K562 (cell line): ENCODE results near the gene GET3. TPM values are rescaled to one million over a fixed set of nuclear protein-coding genes. Genes with fewer than 3 reads are reported as not detected.

ENCODE experiments used
- ADNP ChIP-seq: fragments of 200-800 bp; sonication (Bioruptor generic); IDR thresholded peaks from 2 replicates; pipeline ENCODE4 v1.6.1; 2016; ENCODE audit warnings: missing genetic modification characterization, missing compliant biosample characterization
- FOXM1 ChIP-seq, 2 experiments: fragments of 450-650 bp in 1 of 2; sonication (generic) in 1 of 2; formaldehyde crosslinking in 1 of 2; IDR thresholded peaks; 2 replicates each; pipeline versions ENCODE4 v1.6.1 to v1.9.0; 2017 to 2022; ENCODE audit warnings: low read depth in 2 of 2, mild to moderate bottlenecking in 2 of 2, missing genetic modification reagents in 1 of 2, moderate library complexity in 1 of 2
- IFI16 ChIP-seq: fragments of 250-450 bp; sonication (Bioruptor Pico); IDR thresholded peaks from 2 replicates; pipeline ENCODE4 v2.1.2; 2022; ENCODE audit warnings: mild to moderate bottlenecking, inconsistent platforms
- MCM2 ChIP-seq: fragments of 450-650 bp; IDR thresholded peaks from 2 replicates; pipeline ENCODE4 v1.6.1; 2017; ENCODE audit warnings: low read depth, mild to moderate bottlenecking
- SMAD3 ChIP-seq: fragments of 450-650 bp; formaldehyde crosslinking; conservative IDR thresholded peaks from 2 replicates; pipeline ENCODE4 v1.4.0; 2020; ENCODE audit warnings: mild to moderate bottlenecking
- SMARCB1 ChIP-seq: IDR thresholded peaks from 2 replicates; pipeline ENCODE4 v1.6.1; 2011; ENCODE audit warnings: improper control_type of control experiment, low read depth; ENCODE audit not compliant: insufficient read length
- STAT5A ChIP-seq: IDR thresholded peaks from 2 replicates; pipeline ENCODE4 v1.6.1; 2012; ENCODE audit warnings: low read length, inconsistent platforms, borderline replicate concordance
- TCF7 ChIP-seq: sonication (generic); IDR thresholded peaks from 2 replicates; pipeline ENCODE4 v1.6.1; 2016; ENCODE audit warnings: antibody characterized with exemption, borderline replicate concordance
- TEAD1 ChIP-seq, 2 experiments: fragments of 450-650 bp in 1 of 2; sonication (generic) in 1 of 2; formaldehyde crosslinking; IDR thresholded peaks; 2 replicates each; pipeline versions ENCODE4 v1.4.0 to v1.8.0; 2020 to 2022; ENCODE audit warnings: mild to moderate bottlenecking in 2 of 2, missing genetic modification reagents in 1 of 2
- YBX1 ChIP-seq: fragments of 450-650 bp; IDR thresholded peaks from 2 replicates; pipeline ENCODE4 v1.7.1; 2016; ENCODE audit warnings: mild to moderate bottlenecking
- ZKSCAN8 ChIP-seq: fragments of 200-800 bp; sonication (Bioruptor generic); IDR thresholded peaks from 2 replicates; pipeline ENCODE4 v1.6.1; 2016; ENCODE audit warnings: missing genetic modification characterization, missing compliant biosample characterization
- ZNF174 ChIP-seq: fragments of 250-450 bp; sonication (Bioruptor Pico); IDR thresholded peaks from 2 replicates; pipeline ENCODE4 v1.4.0; 2020; ENCODE audit warnings: mild to moderate bottlenecking
- ZNF77 ChIP-seq: fragments of 250-450 bp; sonication (Bioruptor Pico); IDR thresholded peaks from 2 replicates; pipeline ENCODE4 v1.5.0; 2020
- polyA plus RNA-seq, 8 experiments: library from polyadenylated mRNA; depleted of rRNA in 4 of 8; stranded (reverse) in 5 of 8; unstranded in 3 of 8; fragments of >200 nt; fragmentation: Nextera tagmentation in 2 of 8; fragmentation: Illumina TruSeq in 1 of 8; extraction: Ambion mirVana in 2 of 8; extraction: Trizol in 1 of 8; gene quantifications; 2 replicates each; pipeline versions ENCODE4 v1.2.1 to v1.2.3, GENCODE V29; 2011 to 2014; ENCODE audit warnings: inconsistent platforms in 1 of 8, missing spikeins in 1 of 8
- total RNA-seq, 7 experiments: library from RNA; depleted of rRNA in 6 of 7; stranded (reverse); fragments of >200 nt in 6 of 7; fragmentation: Illumina TruSeq in 2 of 7; extraction: Trizol in 2 of 7; gene quantifications; 2 replicates each; pipeline versions ENCODE4 v1.2.1 to v1.2.3, GENCODE V29; 2011 to 2021; ENCODE audit warnings: low replicate concordance in 1 of 7
- TF ChIP-seq, protein P1 (sequence below): sonication (generic); formaldehyde crosslinking; IDR thresholded peaks from 2 replicates; pipeline ENCODE4 v1.8.0; 2022; ENCODE audit warnings: mild to moderate bottlenecking, missing genetic modification reagents
- TF ChIP-seq, protein P2 (sequence below): fragments of 250-450 bp; sonication (Bioruptor Pico); IDR thresholded peaks from 2 replicates; pipeline ENCODE4 v1.9.0; 2021; ENCODE audit warnings: mild to moderate bottlenecking, inconsistent platforms
- TF ChIP-seq, protein P3 (sequence below): fragments of 450-650 bp; formaldehyde crosslinking; IDR thresholded peaks from 2 replicates; pipeline ENCODE4 v1.4.0; 2022; ENCODE audit warnings: missing genetic modification characterization

Gene GET3
- total and polyA plus RNA-seq, 9 of the 15 experiments (the other 6 are each of a cell fraction or from before 2014, with no cell fraction given), result 8.3 to 83.5 (median 51.8) TPM

- TF ChIP-seq, protein P1, sequence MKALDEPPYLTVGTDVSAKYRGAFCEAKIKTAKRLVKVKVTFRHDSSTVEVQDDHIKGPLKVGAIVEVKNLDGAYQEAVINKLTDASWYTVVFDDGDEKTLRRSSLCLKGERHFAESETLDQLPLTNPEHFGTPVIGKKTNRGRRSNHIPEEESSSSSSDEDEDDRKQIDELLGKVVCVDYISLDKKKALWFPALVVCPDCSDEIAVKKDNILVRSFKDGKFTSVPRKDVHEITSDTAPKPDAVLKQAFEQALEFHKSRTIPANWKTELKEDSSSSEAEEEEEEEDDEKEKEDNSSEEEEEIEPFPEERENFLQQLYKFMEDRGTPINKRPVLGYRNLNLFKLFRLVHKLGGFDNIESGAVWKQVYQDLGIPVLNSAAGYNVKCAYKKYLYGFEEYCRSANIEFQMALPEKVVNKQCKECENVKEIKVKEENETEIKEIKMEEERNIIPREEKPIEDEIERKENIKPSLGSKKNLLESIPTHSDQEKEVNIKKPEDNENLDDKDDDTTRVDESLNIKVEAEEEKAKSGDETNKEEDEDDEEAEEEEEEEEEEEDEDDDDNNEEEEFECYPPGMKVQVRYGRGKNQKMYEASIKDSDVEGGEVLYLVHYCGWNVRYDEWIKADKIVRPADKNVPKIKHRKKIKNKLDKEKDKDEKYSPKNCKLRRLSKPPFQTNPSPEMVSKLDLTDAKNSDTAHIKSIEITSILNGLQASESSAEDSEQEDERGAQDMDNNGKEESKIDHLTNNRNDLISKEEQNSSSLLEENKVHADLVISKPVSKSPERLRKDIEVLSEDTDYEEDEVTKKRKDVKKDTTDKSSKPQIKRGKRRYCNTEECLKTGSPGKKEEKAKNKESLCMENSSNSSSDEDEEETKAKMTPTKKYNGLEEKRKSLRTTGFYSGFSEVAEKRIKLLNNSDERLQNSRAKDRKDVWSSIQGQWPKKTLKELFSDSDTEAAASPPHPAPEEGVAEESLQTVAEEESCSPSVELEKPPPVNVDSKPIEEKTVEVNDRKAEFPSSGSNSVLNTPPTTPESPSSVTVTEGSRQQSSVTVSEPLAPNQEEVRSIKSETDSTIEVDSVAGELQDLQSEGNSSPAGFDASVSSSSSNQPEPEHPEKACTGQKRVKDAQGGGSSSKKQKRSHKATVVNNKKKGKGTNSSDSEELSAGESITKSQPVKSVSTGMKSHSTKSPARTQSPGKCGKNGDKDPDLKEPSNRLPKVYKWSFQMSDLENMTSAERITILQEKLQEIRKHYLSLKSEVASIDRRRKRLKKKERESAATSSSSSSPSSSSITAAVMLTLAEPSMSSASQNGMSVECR (CRISPR knock-in tag), result no peak
- no peak for TF ChIP-seq SMARCB1
- no peak for TF ChIP-seq SMAD3 (CRISPR knock-in tag)
- no peak for TF ChIP-seq ADNP (tag)
- TF ChIP-seq ZKSCAN8, result no peak
- TF ChIP-seq ZNF174, result no peak
- no peak for TF ChIP-seq TCF7
- TF ChIP-seq STAT5A, result no peak
- TF ChIP-seq, protein P2, sequence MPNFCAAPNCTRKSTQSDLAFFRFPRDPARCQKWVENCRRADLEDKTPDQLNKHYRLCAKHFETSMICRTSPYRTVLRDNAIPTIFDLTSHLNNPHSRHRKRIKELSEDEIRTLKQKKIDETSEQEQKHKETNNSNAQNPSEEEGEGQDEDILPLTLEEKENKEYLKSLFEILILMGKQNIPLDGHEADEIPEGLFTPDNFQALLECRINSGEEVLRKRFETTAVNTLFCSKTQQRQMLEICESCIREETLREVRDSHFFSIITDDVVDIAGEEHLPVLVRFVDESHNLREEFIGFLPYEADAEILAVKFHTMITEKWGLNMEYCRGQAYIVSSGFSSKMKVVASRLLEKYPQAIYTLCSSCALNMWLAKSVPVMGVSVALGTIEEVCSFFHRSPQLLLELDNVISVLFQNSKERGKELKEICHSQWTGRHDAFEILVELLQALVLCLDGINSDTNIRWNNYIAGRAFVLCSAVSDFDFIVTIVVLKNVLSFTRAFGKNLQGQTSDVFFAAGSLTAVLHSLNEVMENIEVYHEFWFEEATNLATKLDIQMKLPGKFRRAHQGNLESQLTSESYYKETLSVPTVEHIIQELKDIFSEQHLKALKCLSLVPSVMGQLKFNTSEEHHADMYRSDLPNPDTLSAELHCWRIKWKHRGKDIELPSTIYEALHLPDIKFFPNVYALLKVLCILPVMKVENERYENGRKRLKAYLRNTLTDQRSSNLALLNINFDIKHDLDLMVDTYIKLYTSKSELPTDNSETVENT (CRISPR knock-in tag), result no peak
- TF ChIP-seq MCM2, result no peak
- no peak for TF ChIP-seq FOXM1 (IDR thresholded peaks at IDR 0.05; ENCODE audit: low read depth)
- TF ChIP-seq FOXM1 (CRISPR knock-in tag; IDR thresholded peaks at IDR 0.05; ENCODE audit: low read depth), result no peak
- no peak for TF ChIP-seq ZNF77 (CRISPR knock-in tag)
- TF ChIP-seq IFI16 (CRISPR knock-in tag), result no peak
- TF ChIP-seq, protein P3, sequence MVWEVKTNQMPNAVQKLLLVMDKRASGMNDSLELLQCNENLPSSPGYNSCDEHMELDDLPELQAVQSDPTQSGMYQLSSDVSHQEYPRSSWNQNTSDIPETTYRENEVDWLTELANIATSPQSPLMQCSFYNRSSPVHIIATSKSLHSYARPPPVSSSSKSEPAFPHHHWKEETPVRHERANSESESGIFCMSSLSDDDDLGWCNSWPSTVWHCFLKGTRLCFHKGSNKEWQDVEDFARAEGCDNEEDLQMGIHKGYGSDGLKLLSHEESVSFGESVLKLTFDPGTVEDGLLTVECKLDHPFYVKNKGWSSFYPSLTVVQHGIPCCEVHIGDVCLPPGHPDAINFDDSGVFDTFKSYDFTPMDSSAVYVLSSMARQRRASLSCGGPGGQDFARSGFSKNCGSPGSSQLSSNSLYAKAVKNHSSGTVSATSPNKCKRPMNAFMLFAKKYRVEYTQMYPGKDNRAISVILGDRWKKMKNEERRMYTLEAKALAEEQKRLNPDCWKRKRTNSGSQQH (CRISPR knock-in tag), result no peak
- no peak for TF ChIP-seq YBX1
- TF ChIP-seq TEAD1 (CRISPR knock-in tag; IDR thresholded peaks at IDR 0.05), result no peak
Measured at GRCh38 chr19:12788682-12789097, 51.4 kb downstream of the GET3 start (continued).
